ENCODE results near the gene RAP1GAP.

Gene RAP1GAP

DNA sequence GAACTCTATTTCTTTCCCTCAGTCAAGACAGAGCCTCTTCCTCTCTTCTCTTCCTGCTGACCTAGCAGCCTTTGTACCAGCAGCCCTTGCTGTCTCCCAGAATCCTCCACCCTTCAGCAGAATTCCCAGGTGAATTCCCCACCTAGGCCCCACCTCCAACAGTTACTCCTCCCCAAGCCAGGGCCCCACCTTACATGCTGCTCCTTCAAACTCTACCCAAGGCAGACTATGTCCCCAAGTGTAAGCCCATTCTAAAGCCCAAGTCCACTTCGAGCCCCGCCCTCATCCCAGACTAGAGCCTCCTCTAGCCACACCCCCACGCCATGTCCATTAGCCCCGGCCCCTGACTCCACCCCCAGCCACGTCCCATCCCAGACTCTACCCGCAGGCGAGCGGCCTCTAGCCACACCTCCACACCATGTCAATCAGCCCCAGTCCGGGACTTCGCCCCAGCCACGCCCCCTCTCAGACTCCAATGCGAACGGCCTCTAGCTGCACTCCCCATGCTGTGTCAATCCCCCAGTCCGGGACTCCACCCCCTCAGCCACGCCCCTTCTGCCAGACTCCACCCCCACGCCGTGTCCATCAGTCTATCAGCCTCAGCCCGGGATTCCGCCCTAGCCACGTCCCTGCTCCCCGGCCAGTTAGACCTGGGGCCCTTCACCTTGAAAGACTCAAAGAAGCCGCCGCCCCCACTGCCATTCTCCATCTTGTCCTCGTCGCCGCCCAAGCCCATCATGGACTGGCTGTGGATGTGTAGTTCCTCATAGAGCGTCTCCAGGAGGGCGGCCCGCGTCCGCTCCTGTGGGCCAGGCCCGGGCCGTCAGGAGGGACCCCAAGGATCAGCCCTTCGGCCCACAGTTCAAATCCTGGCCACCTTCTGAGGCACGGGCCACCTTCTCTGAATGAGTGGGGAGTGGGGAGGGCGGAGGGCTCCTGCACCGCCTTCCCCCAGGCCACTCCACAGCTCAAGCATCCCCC, 61.3 kb downstream of the RAP1GAP start:
- Histone ChIP-seq H3K27ac (ENCODE audit: low read length) (peak overlapping the region; percentile 26), H3K9ac (ENCODE audit: low read length) (no peak overlapping the region), H3K9me3 (ENCODE audit: control insufficient read depth, low read depth, low read length) (no peaks in the 10 kb centered on the region), H3K27me3 (ENCODE audit: control insufficient read depth, insufficient read depth, low read length) (no peaks in the 10 kb centered on the region), H3K4me1 (ENCODE audit: control insufficient read depth, low read depth, low read length) (peaks cover 6% of the 10 kb centered on the region), H3K36me3 (ENCODE audit: control insufficient read depth, low read depth, low read length) (no peaks in the 10 kb centered on the region), H3K4me3 (ENCODE audit: low read length) (peak overlapping the region; percentile 15)

DNA sequence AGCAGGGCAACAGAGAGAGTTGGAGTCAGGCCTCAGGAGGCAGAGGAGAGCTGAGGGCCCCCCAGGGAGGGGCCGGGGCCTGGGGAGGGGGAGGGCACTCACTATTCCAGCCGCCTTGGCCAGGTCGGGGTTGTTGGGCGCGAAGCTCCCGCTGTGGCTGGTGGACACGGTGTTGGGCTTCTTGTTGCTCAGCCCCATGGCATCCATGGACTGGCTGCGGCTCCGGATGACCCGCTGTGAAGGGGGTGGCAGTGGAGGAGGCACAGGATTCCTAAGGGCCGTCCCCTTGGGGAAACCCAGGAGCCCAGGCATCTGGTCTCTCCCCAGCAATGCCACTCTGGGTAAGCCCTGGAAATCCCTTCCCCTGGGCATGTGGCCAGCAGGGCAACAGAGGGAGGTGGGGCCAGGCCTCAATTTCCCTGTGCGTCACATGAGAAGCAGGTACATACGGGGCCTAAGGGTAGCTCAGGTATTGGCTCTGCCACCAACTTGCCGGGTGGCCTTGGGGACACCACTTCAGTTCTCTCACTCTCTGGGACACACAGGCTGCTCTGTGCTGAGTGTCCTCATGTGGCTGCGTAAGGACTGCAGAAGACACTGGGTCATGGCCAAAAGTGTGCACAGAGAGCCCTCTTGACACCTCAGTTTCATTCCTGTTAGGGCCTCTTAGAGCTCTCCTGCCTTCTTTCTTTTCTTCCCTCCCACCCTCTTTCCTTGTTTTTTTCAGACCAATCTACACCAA, 63.0 kb downstream of the RAP1GAP start:
- Histone ChIP-seq H3K4me1 (ENCODE audit: control insufficient read depth, low read depth, low read length) (peaks cover 6% of the 10 kb centered on the region), H3K4me3 (ENCODE audit: low read length) (no peak overlapping the region), H3K9ac (ENCODE audit: low read length) (no peak overlapping the region), H3K36me3 (ENCODE audit: control insufficient read depth, low read depth, low read length) (no peaks in the 10 kb centered on the region), H3K9me3 (ENCODE audit: control insufficient read depth, low read depth, low read length) (no peaks in the 10 kb centered on the region), H3K27ac (ENCODE audit: low read length) (no peak overlapping the region), H3K27me3 (ENCODE audit: control insufficient read depth, insufficient read depth, low read length) (no peaks in the 10 kb centered on the region)

DNA sequence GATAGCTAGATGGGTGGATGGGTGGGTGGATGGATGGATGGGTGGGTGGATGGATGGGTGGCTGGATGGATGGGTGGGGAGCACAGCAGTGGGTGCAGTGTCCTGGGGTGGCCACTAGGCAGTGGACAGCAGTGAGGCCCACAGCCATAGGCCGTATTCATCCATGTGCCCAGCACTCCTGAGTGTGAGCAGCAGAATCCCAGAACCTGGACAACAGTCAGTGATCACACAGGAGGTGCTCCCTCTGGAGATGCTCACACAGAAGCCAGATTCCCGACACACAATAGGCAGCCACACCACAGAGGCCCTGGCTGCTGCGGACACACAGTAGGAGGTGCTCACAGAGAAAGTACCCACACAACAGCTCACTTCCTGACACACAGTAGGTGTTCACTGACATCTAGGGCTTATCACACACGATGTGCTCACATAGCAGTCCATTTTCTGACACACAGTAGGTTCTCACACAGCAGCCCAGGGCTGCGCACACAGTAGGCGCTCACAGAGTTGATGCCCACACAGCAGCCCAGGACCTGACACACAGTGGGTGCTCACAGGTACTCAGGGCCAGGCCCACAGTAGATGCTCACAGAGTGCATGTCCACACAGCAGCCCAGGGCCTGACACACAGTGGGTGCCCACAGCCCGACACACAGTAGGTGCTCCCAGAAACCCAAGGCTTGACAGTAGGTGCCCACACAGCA, 64.0 kb downstream of the RAP1GAP start:
- Histone ChIP-seq H3K27me3 (ENCODE audit: control insufficient read depth, insufficient read depth, low read length) (no peaks in the 10 kb centered on the region), H3K27ac (ENCODE audit: low read length) (no peak overlapping the region)

DNA sequence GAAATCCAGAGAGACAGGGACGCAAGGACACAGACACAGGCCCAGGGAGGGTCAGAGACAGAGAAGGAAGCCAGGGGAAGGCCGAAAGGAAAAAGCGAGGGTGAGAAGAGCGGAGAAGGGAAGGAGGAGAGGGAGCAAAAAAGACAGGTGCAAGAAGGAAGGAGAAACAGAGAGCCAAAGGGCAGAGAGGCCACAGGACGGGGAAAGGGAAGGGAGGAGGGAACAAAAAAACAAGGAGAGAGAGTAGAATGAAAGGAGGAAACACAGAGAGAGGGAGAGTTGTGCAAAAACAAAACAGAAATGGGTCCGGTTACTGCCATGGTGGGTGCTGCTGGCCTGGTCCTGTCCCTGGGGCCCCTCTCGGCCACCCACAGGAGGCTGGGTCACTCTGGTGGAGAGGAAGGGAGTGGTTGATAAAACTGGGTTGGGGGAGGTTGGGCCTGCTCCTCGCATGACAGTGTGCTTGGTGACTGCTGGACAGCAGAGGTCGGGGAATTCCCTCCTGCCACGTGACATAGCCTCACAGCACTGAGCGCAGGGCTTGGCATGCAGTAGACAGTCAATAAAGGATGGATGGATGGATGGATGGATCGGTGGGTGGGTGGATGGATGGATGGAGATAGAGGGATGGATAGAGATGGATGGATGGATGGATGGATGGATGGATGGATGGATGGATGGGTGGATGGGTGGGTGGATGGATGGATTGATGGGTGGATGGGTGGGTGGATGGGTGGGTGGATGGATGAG, 64.8 kb downstream of the RAP1GAP start:
- no peak overlapping the region for H3K4me3 ChIP-seq (ENCODE audit: low read length)
- no peaks in the 10 kb centered on the region for H3K36me3 ChIP-seq (ENCODE audit: control insufficient read depth, low read depth, low read length)
- peaks cover 6% of the 10 kb centered on the region for H3K4me1 ChIP-seq (ENCODE audit: control insufficient read depth, low read depth, low read length)
- H3K9me3 ChIP-seq (ENCODE audit: control insufficient read depth, low read depth, low read length): no peaks in the 10 kb centered on the region
- no peak overlapping the region for H3K27ac ChIP-seq (ENCODE audit: low read length)
- H3K27me3 ChIP-seq (ENCODE audit: control insufficient read depth, insufficient read depth, low read length): no peaks in the 10 kb centered on the region
- no peak overlapping the region for H3K9ac ChIP-seq (ENCODE audit: low read length)

More for the DNA sequence above, 64.0 kb downstream of the RAP1GAP start:
- peaks cover 6% of the 10 kb centered on the region for H3K4me1 ChIP-seq (ENCODE audit: control insufficient read depth, low read depth, low read length)
- no peaks in the 10 kb centered on the region for H3K9me3 ChIP-seq (ENCODE audit: control insufficient read depth, low read depth, low read length)
- H3K36me3 ChIP-seq (ENCODE audit: control insufficient read depth, low read depth, low read length): no peaks in the 10 kb centered on the region
- no peak overlapping the region for H3K9ac ChIP-seq (ENCODE audit: low read length)
- no peak overlapping the region for H3K4me3 ChIP-seq (ENCODE audit: low read length)

DNA sequence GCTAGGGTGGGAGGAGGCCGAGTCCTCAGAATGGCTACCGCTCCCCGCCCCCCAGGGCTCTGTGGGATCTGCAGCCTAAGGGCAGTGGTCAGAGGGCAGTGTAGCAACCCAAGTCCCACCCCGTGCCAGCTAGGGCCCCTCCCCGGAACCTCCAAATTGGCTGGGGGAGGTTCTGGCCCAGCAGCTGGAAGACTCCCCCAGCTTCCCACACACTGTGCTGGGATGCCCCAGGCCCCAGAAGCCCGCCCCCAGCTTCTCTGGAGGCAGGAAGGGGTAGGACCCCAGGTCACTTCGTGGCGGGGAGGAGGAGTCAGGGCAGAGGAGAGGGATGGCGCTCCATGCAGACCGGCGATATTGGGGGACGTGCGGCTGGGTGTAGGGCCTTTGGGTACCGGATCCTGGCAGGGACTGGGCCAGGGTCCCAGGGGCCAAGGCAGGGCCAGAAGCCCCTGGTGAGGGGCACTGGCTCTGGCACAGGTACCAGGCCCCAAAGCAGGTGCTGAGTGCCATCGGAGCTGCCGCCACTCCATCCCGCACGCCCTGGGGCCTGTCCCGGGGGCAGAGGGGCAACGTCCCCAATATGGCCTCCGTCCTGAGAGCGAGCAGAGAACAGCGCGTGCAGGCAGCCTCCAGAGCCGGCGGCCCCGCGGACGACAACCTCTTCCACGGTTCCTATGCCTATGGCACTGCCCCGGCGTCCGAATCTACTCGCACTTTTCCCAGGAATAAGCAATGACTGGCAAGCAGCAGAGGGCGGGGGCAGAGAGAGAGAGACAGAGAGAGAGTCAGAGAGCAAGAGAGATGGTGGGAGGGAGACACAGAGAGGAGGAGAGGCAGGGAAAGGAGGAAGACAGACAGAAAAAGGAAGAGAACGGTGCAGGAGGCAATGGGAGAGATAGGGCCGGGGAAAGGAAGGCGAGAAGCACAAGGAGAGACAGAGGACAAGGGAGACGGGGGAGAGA, 65.7 kb downstream of the RAP1GAP start:
- Histone ChIP-seq H3K36me3 (ENCODE audit: control insufficient read depth, low read depth, low read length) (no peaks in the 10 kb centered on the region), H3K9ac (ENCODE audit: low read length) (no peak overlapping the region), H3K4me1 (ENCODE audit: control insufficient read depth, low read depth, low read length) (peaks cover 6% of the 10 kb centered on the region), H3K9me3 (ENCODE audit: control insufficient read depth, low read depth, low read length) (no peaks in the 10 kb centered on the region), H3K27me3 (ENCODE audit: control insufficient read depth, insufficient read depth, low read length) (no peaks in the 10 kb centered on the region), H3K4me3 (ENCODE audit: low read length) (no peak overlapping the region), H3K27ac (ENCODE audit: low read length) (no peak overlapping the region)

DNA sequence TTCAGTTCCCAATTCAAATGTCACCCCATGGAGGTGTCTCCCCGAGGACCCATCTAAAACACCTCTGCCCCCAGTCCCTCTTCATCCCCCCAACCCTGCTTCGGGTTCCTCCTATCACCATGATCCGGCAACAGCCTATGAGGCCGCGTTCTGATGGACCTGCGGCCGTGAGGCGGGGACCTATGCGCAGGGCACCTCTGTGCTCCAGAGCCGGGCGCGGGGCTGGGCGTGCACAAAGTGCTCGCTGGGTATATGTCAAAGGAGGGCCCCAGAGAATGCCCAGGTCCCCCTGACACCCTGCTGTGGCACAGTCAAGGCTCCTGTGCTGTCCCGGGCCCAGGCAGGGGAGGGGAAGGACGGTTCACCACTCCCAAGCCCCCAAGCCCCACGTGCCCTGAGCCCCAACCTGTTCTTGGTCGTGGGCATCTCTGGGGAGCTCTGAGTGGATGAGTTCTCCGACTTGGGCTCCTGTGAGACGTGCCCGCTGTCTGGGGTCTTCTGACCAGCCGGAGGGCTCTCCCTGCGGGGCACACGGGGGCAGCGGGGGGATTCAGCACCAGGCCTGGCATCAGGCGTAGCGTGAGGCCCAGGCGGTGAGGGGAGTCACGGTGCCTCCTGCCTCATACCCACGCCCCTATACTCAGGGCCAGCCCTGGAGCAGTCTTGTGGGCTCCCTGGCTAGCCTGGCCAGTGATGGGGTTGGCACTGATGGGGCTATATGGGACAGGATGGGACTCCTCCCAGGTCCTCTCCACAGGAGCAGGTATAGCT, 67.7 kb downstream of the RAP1GAP start:
- Histone ChIP-seq H3K4me3 (ENCODE audit: low read length) (no peak overlapping the region), H3K9me3 (ENCODE audit: control insufficient read depth, low read depth, low read length) (no peaks in the 10 kb centered on the region), H3K27me3 (ENCODE audit: control insufficient read depth, insufficient read depth, low read length) (no peaks in the 10 kb centered on the region), H3K4me1 (ENCODE audit: control insufficient read depth, low read depth, low read length) (no peaks in the 10 kb centered on the region), H3K9ac (ENCODE audit: low read length) (no peak overlapping the region), H3K36me3 (ENCODE audit: control insufficient read depth, low read depth, low read length) (no peaks in the 10 kb centered on the region), H3K27ac (ENCODE audit: low read length) (no peak overlapping the region)

DNA sequence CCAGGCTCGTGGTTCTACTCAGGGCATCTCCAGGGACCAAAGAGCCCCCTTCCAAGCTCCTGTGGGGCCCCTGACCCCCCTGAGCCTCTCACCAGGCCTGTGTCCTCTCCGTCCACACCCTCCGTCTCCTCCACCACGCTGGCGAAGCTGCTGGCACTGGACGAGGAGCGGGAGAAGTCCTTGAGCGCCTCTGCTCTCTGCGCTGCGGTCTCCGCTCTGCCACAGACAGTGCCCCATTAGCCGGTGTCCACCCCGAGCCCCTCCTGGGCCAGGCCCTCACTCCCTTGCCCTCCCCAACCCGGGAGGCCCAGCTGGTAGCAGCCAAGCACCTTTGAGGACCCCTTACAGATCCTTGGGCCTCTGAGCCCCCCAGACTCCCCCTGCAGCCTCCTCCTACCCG, 69.8 kb downstream of the RAP1GAP start:
- Histone ChIP-seq H3K27me3 (ENCODE audit: control insufficient read depth, insufficient read depth, low read length) (no peaks in the 10 kb centered on the region), H3K4me3 (ENCODE audit: low read length) (no peak overlapping the region), H3K36me3 (ENCODE audit: control insufficient read depth, low read depth, low read length) (no peaks in the 10 kb centered on the region), H3K9me3 (ENCODE audit: control insufficient read depth, low read depth, low read length) (no peaks in the 10 kb centered on the region), H3K9ac (ENCODE audit: low read length) (no peak overlapping the region), H3K4me1 (ENCODE audit: control insufficient read depth, low read depth, low read length) (no peaks in the 10 kb centered on the region), H3K27ac (ENCODE audit: low read length) (no peak overlapping the region)

DNA sequence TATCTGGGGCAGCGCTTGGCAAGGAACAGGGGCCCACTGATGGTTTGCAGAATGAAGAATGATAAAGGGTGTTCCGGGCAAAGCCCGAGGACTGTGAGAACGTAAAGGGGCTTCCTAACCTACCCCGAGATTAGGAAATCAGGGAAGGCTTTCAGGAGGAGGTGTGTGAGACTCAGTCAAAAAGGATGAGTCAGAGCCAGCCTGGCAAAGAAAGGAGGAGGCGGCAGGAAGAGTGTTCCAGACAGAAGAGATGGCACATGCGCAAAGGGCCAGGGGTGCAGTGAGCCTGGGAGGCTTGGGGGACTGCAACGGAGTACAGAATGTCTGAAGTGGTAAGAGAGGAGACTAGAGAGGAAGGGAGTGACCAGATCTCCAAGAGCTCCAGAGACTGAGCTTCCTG, 70.3 kb downstream of the RAP1GAP start:
- Histone ChIP-seq H3K4me1 (ENCODE audit: control insufficient read depth, low read depth, low read length) (no peaks in the 10 kb centered on the region), H3K9me3 (ENCODE audit: control insufficient read depth, low read depth, low read length) (no peaks in the 10 kb centered on the region), H3K4me3 (ENCODE audit: low read length) (no peak overlapping the region), H3K27me3 (ENCODE audit: control insufficient read depth, insufficient read depth, low read length) (no peaks in the 10 kb centered on the region), H3K36me3 (ENCODE audit: control insufficient read depth, low read depth, low read length) (no peaks in the 10 kb centered on the region), H3K9ac (ENCODE audit: low read length) (no peak overlapping the region), H3K27ac (ENCODE audit: low read length) (no peak overlapping the region)

DNA sequence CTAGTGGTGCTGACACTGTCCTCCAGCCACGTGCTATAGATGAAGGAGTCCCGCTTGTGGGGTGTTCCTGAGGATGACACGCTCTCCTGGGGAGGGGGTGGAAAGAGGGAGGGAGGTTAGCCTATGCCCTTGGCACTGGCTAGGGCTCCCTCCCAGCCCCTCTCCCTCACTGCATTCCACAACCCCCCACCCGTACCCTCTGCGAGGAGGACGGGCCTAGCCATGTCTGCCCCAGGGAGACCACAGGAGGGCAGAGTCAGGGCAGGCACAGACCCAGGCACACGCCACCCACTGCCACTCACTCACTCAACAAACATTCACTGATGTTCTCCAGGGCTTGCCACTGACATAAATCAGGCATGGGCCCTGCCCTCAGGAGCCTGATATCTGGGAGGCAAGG, 70.7 kb downstream of the RAP1GAP start:
- no peak overlapping the region for H3K4me3 ChIP-seq (ENCODE audit: low read length)
- H3K27ac ChIP-seq (ENCODE audit: low read length): no peak overlapping the region
- H3K4me1 ChIP-seq (ENCODE audit: control insufficient read depth, low read depth, low read length): no peaks in the 10 kb centered on the region
- H3K9me3 ChIP-seq (ENCODE audit: control insufficient read depth, low read depth, low read length): no peaks in the 10 kb centered on the region
- H3K36me3 ChIP-seq (ENCODE audit: control insufficient read depth, low read depth, low read length): no peaks in the 10 kb centered on the region
- H3K27me3 ChIP-seq (ENCODE audit: control insufficient read depth, insufficient read depth, low read length): no peaks in the 10 kb centered on the region
- no peak overlapping the region for H3K9ac ChIP-seq (ENCODE audit: low read length)

DNA sequence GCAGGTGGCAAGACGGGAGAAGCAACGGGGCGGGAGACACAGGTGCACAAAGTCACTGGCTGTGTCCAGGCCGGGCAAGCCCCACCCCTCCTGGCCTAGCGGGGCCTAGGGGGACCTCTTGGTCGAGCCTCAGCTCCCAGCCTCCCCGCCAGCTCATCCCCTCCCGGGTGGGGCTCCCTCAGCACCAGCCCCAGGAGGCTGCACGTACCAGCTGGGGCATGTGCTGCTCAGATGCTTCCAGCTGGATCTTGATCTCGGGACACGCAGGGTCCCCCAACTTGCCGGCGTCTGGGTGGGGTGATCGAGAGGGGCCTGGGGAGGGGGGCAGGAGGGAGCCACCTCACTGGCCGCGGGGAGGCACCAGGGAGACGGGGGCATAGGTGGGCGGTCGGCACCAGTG, 71.4 kb downstream of the RAP1GAP start:
- Histone ChIP-seq H3K27me3 (ENCODE audit: control insufficient read depth, insufficient read depth, low read length) (no peaks in the 10 kb centered on the region), H3K9ac (ENCODE audit: low read length) (no peak overlapping the region), H3K27ac (ENCODE audit: low read length) (no peak overlapping the region), H3K9me3 (ENCODE audit: control insufficient read depth, low read depth, low read length) (no peaks in the 10 kb centered on the region), H3K36me3 (ENCODE audit: control insufficient read depth, low read depth, low read length) (no peaks in the 10 kb centered on the region), H3K4me3 (ENCODE audit: low read length) (no peak overlapping the region), H3K4me1 (ENCODE audit: control insufficient read depth, low read depth, low read length) (no peaks in the 10 kb centered on the region)

Data from iPS-18a (cell line).